CD14-positive monocyte (primary cell): ENCODE results near the gene APLN. TPM values are rescaled to one million over a fixed set of nuclear protein-coding genes. Genes with fewer than 3 reads are reported as not detected.

Experiments
- DNase-seq, 3 donors: peaks; one replicate each; pipeline ENCODE4 v3.0.0-alpha.2; 2011 to 2022
- H2AFZ ChIP-seq: 2 replicates; pipeline ENCODE4 v1.6.0; 2012; ENCODE audit warnings: mild to moderate bottlenecking, low read depth, low read length, inconsistent platforms; ENCODE audit not compliant: insufficient read depth, poor library complexity, severe bottlenecking
- H3K27ac ChIP-seq, 2 donors: 1 replicate in 1 of 2; 2 replicates in 1 of 2; pipeline ENCODE4 v1.5.1; 2012 to 2013; ENCODE audit warnings: low read length in 2 of 2, control low read depth in 1 of 2, inconsistent platforms in 1 of 2, low read depth in 1 of 2, mild to moderate bottlenecking in 1 of 2
- H3K27me3 ChIP-seq, 2 donors: one replicate each; pipeline versions ENCODE4 v1.6.0 to v1.6.1; 2011 to 2013; ENCODE audit warnings: low read length in 2 of 2; ENCODE audit not compliant: control insufficient read depth in 2 of 2, insufficient read depth in 2 of 2
- H3K36me3 ChIP-seq, 2 donors: replicated peaks in 1 of 2; 1 replicate in 1 of 2; 2 replicates in 1 of 2; pipeline versions ENCODE4 v1.5.1 to v1.6.1; 2012 to 2013; ENCODE audit warnings: low read length in 2 of 2, control low read depth in 1 of 2, inconsistent platforms in 1 of 2, mild to moderate bottlenecking in 1 of 2; ENCODE audit not compliant: insufficient read depth in 2 of 2, control insufficient read depth in 1 of 2
- H3K4me1 ChIP-seq, 2 donors: 1 replicate in 1 of 2; 2 replicates in 1 of 2; pipeline versions ENCODE4 v1.5.1 to v1.6.1; 2012 to 2013; ENCODE audit warnings: low read length in 2 of 2, control low read depth in 1 of 2, inconsistent platforms in 1 of 2, mild to moderate bottlenecking in 1 of 2, moderate library complexity in 1 of 2; ENCODE audit not compliant: insufficient read depth in 2 of 2, control insufficient read depth in 1 of 2
- H3K4me2 ChIP-seq: replicated peaks from 2 replicates; pipeline ENCODE3; 2012; ENCODE audit warnings: low read length, moderate library complexity, mild to moderate bottlenecking; ENCODE audit not compliant: poor library complexity, severe bottlenecking; ENCODE audit errors: extremely low read depth
- H3K4me3 ChIP-seq, 3 experiments: fragments of 200-600 bp in 1 of 3; sonication (generic) in 1 of 3; replicated peaks in 1 of 3; 1 replicate in 2 of 3; 2 replicates in 1 of 3; pipeline ENCODE4 v1.5.1; 2011 to 2013; ENCODE audit warnings: low read length in 3 of 3, mild to moderate bottlenecking in 3 of 3, control low read depth in 2 of 3, low read depth in 2 of 3, inconsistent platforms in 1 of 3, moderate library complexity in 1 of 3
- H3K79me2 ChIP-seq: 2 replicates; pipeline ENCODE4 v1.6.0; 2012; ENCODE audit warnings: mild to moderate bottlenecking, control low read depth, inconsistent platforms, low read length, moderate library complexity; ENCODE audit not compliant: insufficient read depth
- H3K9ac ChIP-seq: 2 replicates; pipeline ENCODE4 v1.6.0; 2017; ENCODE audit warnings: low read length, mild to moderate bottlenecking; ENCODE audit not compliant: insufficient read depth, poor library complexity, severe bottlenecking
- H3K9me3 ChIP-seq, 2 donors: replicated peaks in 1 of 2; 1 replicate in 1 of 2; 2 replicates in 1 of 2; pipeline versions ENCODE4 v1.5.1 to v1.6.1; 2012 to 2013; ENCODE audit warnings: low read length in 2 of 2, control low read depth in 1 of 2; ENCODE audit not compliant: control insufficient read depth in 1 of 2, insufficient read depth in 1 of 2
- H4K20me1 ChIP-seq: 2 replicates; pipeline ENCODE4 v1.6.0; 2012; ENCODE audit warnings: mild to moderate bottlenecking, low read length, control low read depth, moderate library complexity; ENCODE audit not compliant: insufficient read depth
- H3K27ac Mint-ChIP-seq, 7 donors: one replicate each; pipeline ENCODE4 v1.8.0; 2020; ENCODE audit warnings: mild to moderate bottlenecking in 7 of 7, mixed read lengths in 7 of 7, moderate library complexity in 6 of 7, inconsistent platforms in 2 of 7
- H3K27me3 Mint-ChIP-seq, 3 donors: one replicate each; pipeline ENCODE4 v1.8.0; 2021 to 2022; ENCODE audit warnings: low read depth in 3 of 3, mild to moderate bottlenecking in 3 of 3, mixed read lengths in 3 of 3, moderate library complexity in 3 of 3, inconsistent platforms in 1 of 3
- H3K36me3 Mint-ChIP-seq, 2 donors: one replicate each; pipeline ENCODE4 v1.8.0; 2020; ENCODE audit warnings: mixed read lengths in 2 of 2, inconsistent platforms in 1 of 2, mild to moderate bottlenecking in 1 of 2
- H3K4me1 Mint-ChIP-seq: one replicate; pipeline ENCODE4 v1.8.0; 2020; ENCODE audit warnings: mild to moderate bottlenecking, mixed read lengths
- H3K4me3 Mint-ChIP-seq, 2 donors: one replicate each; pipeline ENCODE4 v1.8.0; 2020; ENCODE audit warnings: mild to moderate bottlenecking in 2 of 2, mixed read lengths in 2 of 2, moderate library complexity in 1 of 2
- H3K9me3 Mint-ChIP-seq, 7 donors: one replicate each; pipeline ENCODE4 v1.8.0; 2020 to 2022; ENCODE audit warnings: mixed read lengths in 7 of 7, mild to moderate bottlenecking in 6 of 7, moderate library complexity in 6 of 7, inconsistent platforms in 2 of 7
- WGBS: methylation state at CpG from one replicate; pipeline ENCODE4 v1.1.5; 2013; ENCODE audit warnings: missing lambda C conversion rate; ENCODE audit not compliant: insufficient coverage; 5-methylcytosine and 5-hydroxymethylcytosine counted together
- intact Hi-C, 2 donors: fragments of 100-400 bp; cut with micrococcal nuclease; formaldehyde crosslinking; loops; one replicate each; pipeline versions ENCODE4 v1.15.0 to v1.15.1; 2023
- polyA plus RNA-seq, 3 donors: library from polyadenylated mRNA; depleted of rRNA in 1 of 3; unstranded in 2 of 3; stranded (reverse) in 1 of 3; fragments of 300-500 nt in 2 of 3; fragments of >200 nt in 1 of 3; fragmentation: Illumina TruSeq in 2 of 3; gene quantifications; 1 replicate in 2 of 3; 2 replicates in 1 of 3; pipeline ENCODE4 v1.2.3, GENCODE V29; 2012 to 2021
- TF ChIP-seq, protein P1 (sequence below): fragments of 200-600 bp; IDR thresholded peaks from one replicate; pipeline ENCODE4 v1.8.0; 2022; ENCODE audit warnings: antibody characterized with exemption, mild to moderate bottlenecking

APLN gene
- polyA plus RNA-seq, 3 donors: 0.03 TPM; not detected in 2

DNA sequence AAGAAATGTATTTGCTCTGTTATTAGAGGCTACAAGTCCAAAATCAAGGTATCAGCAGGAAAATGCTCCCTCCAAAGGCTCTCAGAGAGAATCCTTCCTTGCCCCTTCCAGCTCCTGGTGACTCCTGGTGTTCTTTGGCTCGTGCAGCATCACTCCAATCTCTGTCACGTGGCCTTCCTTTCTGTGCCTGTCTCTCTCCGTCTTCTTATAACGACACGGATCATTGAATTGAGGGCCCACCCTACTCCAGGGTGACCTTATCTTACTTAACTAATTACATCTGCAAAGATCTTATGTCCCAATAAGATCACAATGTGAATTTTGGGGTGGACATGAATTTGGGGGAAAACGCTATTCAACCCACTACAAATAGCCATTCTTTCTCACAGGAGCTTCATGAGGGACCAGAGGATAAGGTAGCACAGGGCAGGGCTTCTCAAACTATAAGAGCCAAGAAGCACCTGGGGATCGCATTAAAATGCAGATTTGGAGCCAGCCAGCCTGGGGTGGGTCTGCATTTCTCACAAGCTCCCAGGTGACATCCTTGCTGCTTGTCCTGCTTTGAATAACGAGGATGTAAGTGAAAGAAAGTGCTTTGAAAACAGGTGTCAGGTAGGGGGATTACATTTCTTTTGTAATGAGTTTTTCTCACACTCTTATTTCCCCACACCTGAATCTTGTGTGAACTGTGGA lies 41.9 kb upstream of the APLN start:
- intact Hi-C loops: no loop called here

GRCh38 chrX:129695937-129696336 lies 41.2 kb upstream of the APLN start:
- Mint-ChIP-seq H3K4me3 (no peak overlapping the region), H3K9me3 (peaks cover 0 to 2% (median 0%) of the 10 kb centered on the region in 7 donors), H3K36me3 (no peaks in the 10 kb centered on the region), H3K27ac (no peak overlapping the region), H3K4me1 (peaks cover 4% of the 10 kb centered on the region), H3K27me3 (peaks cover 0 to 4% (median 1%) of the 10 kb centered on the region in 3 donors)
- H3K27ac ChIP-seq: no peak overlapping the region
- TF ChIP-seq, protein P1, sequence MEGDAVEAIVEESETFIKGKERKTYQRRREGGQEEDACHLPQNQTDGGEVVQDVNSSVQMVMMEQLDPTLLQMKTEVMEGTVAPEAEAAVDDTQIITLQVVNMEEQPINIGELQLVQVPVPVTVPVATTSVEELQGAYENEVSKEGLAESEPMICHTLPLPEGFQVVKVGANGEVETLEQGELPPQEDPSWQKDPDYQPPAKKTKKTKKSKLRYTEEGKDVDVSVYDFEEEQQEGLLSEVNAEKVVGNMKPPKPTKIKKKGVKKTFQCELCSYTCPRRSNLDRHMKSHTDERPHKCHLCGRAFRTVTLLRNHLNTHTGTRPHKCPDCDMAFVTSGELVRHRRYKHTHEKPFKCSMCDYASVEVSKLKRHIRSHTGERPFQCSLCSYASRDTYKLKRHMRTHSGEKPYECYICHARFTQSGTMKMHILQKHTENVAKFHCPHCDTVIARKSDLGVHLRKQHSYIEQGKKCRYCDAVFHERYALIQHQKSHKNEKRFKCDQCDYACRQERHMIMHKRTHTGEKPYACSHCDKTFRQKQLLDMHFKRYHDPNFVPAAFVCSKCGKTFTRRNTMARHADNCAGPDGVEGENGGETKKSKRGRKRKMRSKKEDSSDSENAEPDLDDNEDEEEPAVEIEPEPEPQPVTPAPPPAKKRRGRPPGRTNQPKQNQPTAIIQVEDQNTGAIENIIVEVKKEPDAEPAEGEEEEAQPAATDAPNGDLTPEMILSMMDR: no peak
- no peak overlapping the region for H2AFZ ChIP-seq
- no peaks in the 10 kb centered on the region for H3K9me3 ChIP-seq
- no peaks in the 10 kb centered on the region for H3K4me1 ChIP-seq
- no peaks in the 10 kb centered on the region for H3K79me2 ChIP-seq
- no peaks in the 10 kb centered on the region for H4K20me1 ChIP-seq
- no peak overlapping the region for H3K4me2 ChIP-seq
- no peak overlapping the region for H3K4me3 ChIP-seq
- no peaks in the 10 kb centered on the region for H3K27me3 ChIP-seq
- intact Hi-C loops: no loop called here
- no peak for DNase-seq
- WGBS: no CpG with 5 or more reads among the region's 8 CpGs
- H3K36me3 ChIP-seq: no peaks in the 10 kb centered on the region
- H3K9ac ChIP-seq: no peak overlapping the region

More for the DNA sequence above, 41.9 kb upstream of the APLN start:
- Histone ChIP-seq H3K9me3 (no peaks in the 10 kb centered on the region), H3K36me3 (no peaks in the 10 kb centered on the region), H3K4me2 (no peak overlapping the region), H4K20me1 (no peaks in the 10 kb centered on the region), H2AFZ (no peak overlapping the region), H3K27me3 (no peaks in the 10 kb centered on the region), H3K79me2 (no peaks in the 10 kb centered on the region), H3K27ac (no peak overlapping the region), H3K4me1 (no peaks in the 10 kb centered on the region), H3K9ac (no peak overlapping the region), H3K4me3 (no peak overlapping the region)
- 82% methylated on average over 3 of the region's 8 CpGs for WGBS
- Mint-ChIP-seq H3K4me1 (peaks cover 4% of the 10 kb centered on the region), H3K4me3 (no peak overlapping the region), H3K27me3 (peaks cover 0 to 4% (median 1%) of the 10 kb centered on the region in 3 donors), H3K27ac (no peak overlapping the region), H3K9me3 (peaks cover 0 to 2% (median 0%) of the 10 kb centered on the region in 7 donors), H3K36me3 (no peaks in the 10 kb centered on the region)
- no peak for DNase-seq
- TF ChIP-seq, protein P1: no peak
